ENCODE measurements around the gene CEP120.

DNA sequence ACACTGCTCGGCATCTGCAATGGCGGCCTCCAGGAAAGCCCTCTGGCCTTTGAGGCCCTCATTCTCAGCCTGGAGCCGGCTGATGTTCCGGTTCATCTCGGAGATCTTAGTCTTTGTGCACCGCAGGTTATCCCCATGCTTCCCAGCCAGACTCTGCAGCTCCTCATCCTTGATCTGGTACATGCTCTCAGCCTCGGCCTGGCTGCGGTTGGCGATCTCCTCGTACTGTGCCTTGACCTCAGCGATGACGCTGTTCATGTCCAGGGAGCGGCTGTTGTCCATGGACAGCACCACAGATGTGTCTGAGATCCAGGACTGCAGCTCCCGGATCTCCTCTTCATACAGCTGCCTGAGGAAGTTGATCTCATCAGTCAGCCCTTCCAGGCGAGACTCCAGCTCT lies 21.9 kb downstream of the CEP120 start:
- no peak for TF ChIP-seq POLR2A (IDR thresholded peaks at IDR 0.05)
- TF ChIP-seq, protein P1, sequence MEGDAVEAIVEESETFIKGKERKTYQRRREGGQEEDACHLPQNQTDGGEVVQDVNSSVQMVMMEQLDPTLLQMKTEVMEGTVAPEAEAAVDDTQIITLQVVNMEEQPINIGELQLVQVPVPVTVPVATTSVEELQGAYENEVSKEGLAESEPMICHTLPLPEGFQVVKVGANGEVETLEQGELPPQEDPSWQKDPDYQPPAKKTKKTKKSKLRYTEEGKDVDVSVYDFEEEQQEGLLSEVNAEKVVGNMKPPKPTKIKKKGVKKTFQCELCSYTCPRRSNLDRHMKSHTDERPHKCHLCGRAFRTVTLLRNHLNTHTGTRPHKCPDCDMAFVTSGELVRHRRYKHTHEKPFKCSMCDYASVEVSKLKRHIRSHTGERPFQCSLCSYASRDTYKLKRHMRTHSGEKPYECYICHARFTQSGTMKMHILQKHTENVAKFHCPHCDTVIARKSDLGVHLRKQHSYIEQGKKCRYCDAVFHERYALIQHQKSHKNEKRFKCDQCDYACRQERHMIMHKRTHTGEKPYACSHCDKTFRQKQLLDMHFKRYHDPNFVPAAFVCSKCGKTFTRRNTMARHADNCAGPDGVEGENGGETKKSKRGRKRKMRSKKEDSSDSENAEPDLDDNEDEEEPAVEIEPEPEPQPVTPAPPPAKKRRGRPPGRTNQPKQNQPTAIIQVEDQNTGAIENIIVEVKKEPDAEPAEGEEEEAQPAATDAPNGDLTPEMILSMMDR (IDR thresholded peaks at IDR 0.05 in 8 of 11, conservative IDR thresholded peaks at IDR 0.05 in 3 of 11): no peak
- no peak for TF ChIP-seq POLR2AphosphoS5 (IDR thresholded peaks at IDR 0.05)
